ENCODE measurements around the gene FPR3. TPM values are rescaled to one million over a fixed set of nuclear protein-coding genes. Genes with fewer than 3 reads are reported as not detected.

The FPR3 gene
- polyA plus RNA-seq, 2 of the 4 experiments (the other 2 are of a cell fraction): not detected

- Histone ChIP-seq H3K27ac (no peak overlapping the region), H3K4me1 (no peaks in the 10 kb centered on the region), H3K4me3 (no peak overlapping the region), H3K9me3 (peaks cover 20% of the 10 kb centered on the region), H3K4me2 (no peak overlapping the region)
- POLR2A ChIA-PET: no interaction called here
- no peak for TF ChIP-seq ZFP36 (IDR thresholded peaks at IDR 0.05; ENCODE audit: borderline replicate concordance, partially characterized antibody)
- TF ChIP-seq RARB (CRISPR knock-in tag; IDR thresholded peaks at IDR 0.05): no peak
- TF ChIP-seq ATOH8 (CRISPR knock-in tag; IDR thresholded peaks at IDR 0.05; ENCODE audit: low read depth): no peak
- TF ChIP-seq CBX2 (IDR thresholded peaks at IDR 0.05; ENCODE audit: borderline replicate concordance, low read depth): no peak
- no peak for TF ChIP-seq E2F6 (IDR thresholded peaks at IDR 0.05; ENCODE audit: borderline replicate concordance, low read depth)
- TF ChIP-seq EP300 (IDR thresholded peaks at IDR 0.05): no peak
- TF ChIP-seq ELK1 (IDR thresholded peaks at IDR 0.05; ENCODE audit: low read depth, low read length): no peak
- no peak for TF ChIP-seq KDM5A (IDR thresholded peaks at IDR 0.05)
- TF ChIP-seq CTCF (IDR thresholded peaks at IDR 0.05): no peak
- TF ChIP-seq MAX (IDR thresholded peaks at IDR 0.05): no peak
- ATAC-seq: no peak
- WGBS (ENCODE audit: missing lambda C conversion rate): 8% methylated on average over 4 of the region's 4 CpGs
- DNase-seq (ENCODE audit: low read depth in 1 of 2, low spot score in 1 of 2): no peak
- CTCF ChIA-PET: interaction anchor here (0.6 to 1.5 kb wide), 2 partner anchors 23 to 357 kb away, joined by 3 to 6 read pairs; no protein-coding TSS in a partner anchor
- FAIRE-seq: no peak
Measured at GRCh38 chr19:51754770-51755169, 40.2 kb upstream of the FPR3 start.

- H3K27ac ChIP-seq: no peak overlapping the region
- no peak overlapping the region for H3K4me3 ChIP-seq
- TF ChIP-seq ZC3H11A (IDR thresholded peaks at IDR 0.05) (no peak), RFX5 (IDR thresholded peaks at IDR 0.05) (no peak), FOSL2 (IDR thresholded peaks at IDR 0.05) (no peak), FOSL2 (CRISPR knock-in tag; IDR thresholded peaks at IDR 0.05) (no peak), TP53 (CRISPR knock-in tag; IDR thresholded peaks at IDR 0.05) (no peak), SREBF2 (IDR thresholded peaks at IDR 0.05) (no peak), RNF2 (IDR thresholded peaks at IDR 0.05; ENCODE audit: borderline replicate concordance, low read depth) (no peak), BHLHE40 (IDR thresholded peaks at IDR 0.05; ENCODE audit: low read depth, low read length) (no peak), EHF (CRISPR knock-in tag; IDR thresholded peaks at IDR 0.05) (no peak), GATA3 (IDR thresholded peaks at IDR 0.05; ENCODE audit: borderline replicate concordance) (no peak), HEYL (CRISPR knock-in tag; IDR thresholded peaks at IDR 0.05) (no peak), FOXS1 (CRISPR knock-in tag; IDR thresholded peaks at IDR 0.05) (no peak), HES2 (IDR thresholded peaks at IDR 0.05) (no peak), REST (IDR thresholded peaks at IDR 0.05) (no peak), HOXB5 (CRISPR knock-in tag; IDR thresholded peaks at IDR 0.05) (no peak), HOXA7 (CRISPR knock-in tag; IDR thresholded peaks at IDR 0.05) (no peak)
- DNase-seq (ENCODE audit: low read depth in 1 of 2, low spot score in 1 of 2) (no peak), FAIRE-seq (no peak), ATAC-seq (no peak)
- no peaks in the 10 kb centered on the region for H3K4me1 ChIP-seq
- ChIA-PET POLR2A (no interaction called here), CTCF (interaction anchor here (1.4 kb wide), 1 partner anchor 283 kb away, joined by 4 read pairs; no protein-coding TSS in a partner anchor)
- peaks cover 22% of the 10 kb centered on the region for H3K9me3 ChIP-seq
- WGBS (ENCODE audit: missing lambda C conversion rate): 39% methylated on average over 7 of the region's 7 CpGs
- H3K4me2 ChIP-seq: no peak overlapping the region
Measured at GRCh38 chr19:51755571-51755970, 39.4 kb upstream of the FPR3 start.

Data from A549 (cell line).